Vagina (tissue), 2 donors: ENCODE measurements around the gene SMARCA2.

Experiments used
- CTCF ChIP-seq, 3 experiments: fragments of 450-650 bp in 2 of 3; fragments of 200-600 bp in 1 of 3; sonication (generic) in 1 of 3; IDR thresholded peaks; one replicate each; pipeline ENCODE4 v1.5.1; 2017 to 2019; ENCODE audit warnings: antibody characterized with exemption in 3 of 3, mild to moderate bottlenecking in 2 of 3, moderate library complexity in 2 of 3
- POLR2A ChIP-seq, 2 donors: fragments of 450-650 bp; IDR thresholded peaks; one replicate each; pipeline ENCODE4 v1.6.1; 2017; ENCODE audit warnings: antibody characterized with exemption in 2 of 2, mild to moderate bottlenecking in 2 of 2, moderate library complexity in 2 of 2
- POLR2AphosphoS5 ChIP-seq, 2 donors: sonication (generic); formaldehyde crosslinking; IDR thresholded peaks; one replicate each; pipeline ENCODE4 v1.9.0; 2017; ENCODE audit warnings: antibody characterized with exemption in 2 of 2, mild to moderate bottlenecking in 2 of 2, low read depth in 1 of 2; ENCODE audit not compliant: insufficient read depth in 1 of 2

GRCh38 chr9:2122299-2122698 is 107.2 kb downstream of the SMARCA2 start:
- TF ChIP-seq POLR2A (IDR thresholded peaks at IDR 0.05) = no peak
- TF ChIP-seq CTCF (IDR thresholded peaks at IDR 0.05) = no peak
- no peak for TF ChIP-seq POLR2AphosphoS5 (IDR thresholded peaks at IDR 0.05; ENCODE audit: insufficient read depth in 1 of 2, low read depth in 1 of 2)
